Spleen (tissue), 11 donors: ENCODE measurements around the gene BMPER. TPM values are rescaled to one million over a fixed set of nuclear protein-coding genes. Genes with fewer than 3 reads are reported as not detected.

Experiments
- DNase-seq: peaks from one replicate; pipeline ENCODE4 v3.0.0-alpha.2; 2020
- H3K27ac ChIP-seq, 8 donors: fragments of 200-600 bp; sonication (generic) in 7 of 8; 1 replicate in 4 of 8; 2 replicates in 4 of 8; pipeline versions ENCODE4 v1.5.0 to v1.8.0; 2016 to 2021; ENCODE audit warnings: inconsistent platforms in 4 of 8, mild to moderate bottlenecking in 4 of 8, moderate library complexity in 1 of 8
- H3K27me3 ChIP-seq, 7 donors: fragments of 200-600 bp; sonication (generic) in 6 of 7; replicated peaks in 1 of 7; 1 replicate in 4 of 7; 2 replicates in 3 of 7; pipeline versions ENCODE4 v1.5.0 to v1.8.0; 2016 to 2021; ENCODE audit warnings: inconsistent platforms in 3 of 7, mild to moderate bottlenecking in 1 of 7
- H3K36me3 ChIP-seq, 6 donors: fragments of 200-600 bp; sonication (generic) in 5 of 6; 1 replicate in 4 of 6; 2 replicates in 2 of 6; pipeline versions ENCODE4 v1.5.0 to v1.8.0; 2016 to 2021; ENCODE audit warnings: inconsistent platforms in 2 of 6
- H3K4me1 ChIP-seq, 6 donors: fragments of 200-600 bp; sonication (generic) in 5 of 6; 1 replicate in 3 of 6; 2 replicates in 3 of 6; pipeline versions ENCODE4 v1.5.0 to v1.8.0; 2016 to 2021; ENCODE audit warnings: inconsistent platforms in 3 of 6
- H3K4me3 ChIP-seq, 8 donors: fragments of 200-600 bp; sonication (generic) in 7 of 8; 1 replicate in 4 of 8; 2 replicates in 4 of 8; pipeline versions ENCODE4 v1.5.0 to v1.8.0; 2016 to 2021; ENCODE audit warnings: inconsistent platforms in 4 of 8, mild to moderate bottlenecking in 4 of 8, moderate library complexity in 2 of 8
- H3K9me3 ChIP-seq, 8 donors: fragments of 200-600 bp; sonication (generic) in 7 of 8; 1 replicate in 4 of 8; 2 replicates in 4 of 8; pipeline versions ENCODE4 v1.5.0 to v1.8.0; 2016 to 2021; ENCODE audit warnings: inconsistent platforms in 4 of 8
- POLR2A ChIP-seq, 3 donors: fragments of 450-650 bp; IDR thresholded peaks; one replicate each; pipeline ENCODE4 v1.5.1; 2017; ENCODE audit warnings: antibody characterized with exemption in 3 of 3, mild to moderate bottlenecking in 1 of 3
- POLR2AphosphoS5 ChIP-seq, 3 donors: sonication (generic); formaldehyde crosslinking; IDR thresholded peaks; one replicate each; pipeline ENCODE4 v1.5.1; 2017; ENCODE audit warnings: antibody characterized with exemption in 3 of 3
- WGBS, 5 donors: extraction: QIAGEN DNeasy Blood & Tissue Kit in 3 of 5; methylation state at CpG; one replicate each; pipeline versions ENCODE4 v1.1.5 to v1.1.7; 2013 to 2018; 5-methylcytosine and 5-hydroxymethylcytosine counted together
- intact Hi-C: fragments of 100-400 bp; cut with DNase I; formaldehyde crosslinking; loops from one replicate; pipeline ENCODE4 v1.15.0; 2023; ENCODE audit warnings: low total_unique reads
- polyA plus RNA-seq, 3 donors: library from polyadenylated mRNA; stranded (reverse); fragments of 200-250 nt; gene quantifications; one replicate each; pipeline ENCODE4 v1.2.1, GENCODE V29; 2013
- total RNA-seq, 7 donors: library from RNA; depleted of rRNA in 3 of 7; stranded (reverse); fragments of >200 nt in 3 of 7; fragmentation: NEBNext Ultra II Directional in 4 of 7; extraction: Animal tissue kit (Norgen Biotek cat#: 25700) in 4 of 7; gene quantifications; one replicate each; pipeline versions ENCODE4 v1.1.0 to v1.2.1, GENCODE V29; 2016 to 2021
- TF ChIP-seq, protein P1 (sequence below), 11 experiments: fragments of 200-600 bp in 7 of 11; fragments of 450-650 bp in 4 of 11; sonication (generic) in 4 of 11; IDR thresholded peaks in 8 of 11; conservative IDR thresholded peaks in 3 of 11; 1 replicate in 7 of 11; 2 replicates in 4 of 11; pipeline versions ENCODE4 v1.4.0 to v1.8.0; 2016 to 2021; ENCODE audit warnings: antibody characterized with exemption in 11 of 11, inconsistent platforms in 4 of 11, mild to moderate bottlenecking in 1 of 11
- donor health status: healthy with polysubstance abuse.
- donor health status: DM: no; HTN: no; CAD: no; lungs with moderate emphysema.
- donor health status: DM: no; HTN: no; CAD: no.
- donor health status: Bipolar disorder and iron deficiency.
- donor health status: healthy.
- donor health status: DM: no; HTN: no; CAD: no.
- donor health status: DM: yes; HTN: yes; CAD: no.

BMPER gene
- total and polyA plus RNA-seq, 10 donors: 0.14 to 4.4 (median 2.1) TPM

DNA sequence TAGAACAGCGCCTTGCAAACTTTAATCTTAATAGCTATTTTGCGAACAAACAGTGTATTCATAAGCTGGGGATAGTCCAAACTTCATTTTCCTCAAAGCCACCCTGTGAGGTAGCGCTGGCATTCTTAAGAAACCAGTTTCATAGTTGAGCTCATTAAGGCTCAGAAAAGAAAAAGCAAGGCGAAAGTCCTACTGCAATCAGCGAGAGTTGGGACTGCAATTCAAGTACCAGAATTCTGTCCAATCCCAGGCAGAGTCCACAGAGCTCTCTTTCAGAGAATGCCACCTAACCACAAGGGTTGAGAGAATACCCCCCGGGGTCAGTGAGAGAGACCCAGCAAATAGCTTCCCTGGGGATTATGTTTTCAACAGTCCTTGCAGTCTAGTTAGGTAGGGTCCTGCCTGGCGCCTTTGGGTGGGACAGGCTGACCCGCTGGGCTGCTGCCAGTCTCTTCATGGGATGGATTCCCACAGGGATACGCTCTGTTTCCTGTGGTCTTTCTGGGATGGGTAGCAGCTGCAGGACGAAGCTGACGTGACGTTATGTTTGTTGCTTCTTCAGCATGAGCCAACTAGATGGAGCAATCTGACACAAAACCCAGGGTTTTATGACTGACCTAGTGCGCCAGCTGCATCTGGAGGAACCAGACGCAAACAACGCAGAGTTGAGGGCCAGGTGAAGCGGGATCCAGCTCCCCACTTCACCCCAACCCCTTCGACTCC, 16.0 kb downstream of the BMPER start:
- H3K27ac ChIP-seq: no peak overlapping the region
- WGBS, 5 donors: 85 to 94% (median 91%) methylated on average over 16 to 17 of the region's 17 CpGs
- intact Hi-C loops: no loop called here

DNA sequence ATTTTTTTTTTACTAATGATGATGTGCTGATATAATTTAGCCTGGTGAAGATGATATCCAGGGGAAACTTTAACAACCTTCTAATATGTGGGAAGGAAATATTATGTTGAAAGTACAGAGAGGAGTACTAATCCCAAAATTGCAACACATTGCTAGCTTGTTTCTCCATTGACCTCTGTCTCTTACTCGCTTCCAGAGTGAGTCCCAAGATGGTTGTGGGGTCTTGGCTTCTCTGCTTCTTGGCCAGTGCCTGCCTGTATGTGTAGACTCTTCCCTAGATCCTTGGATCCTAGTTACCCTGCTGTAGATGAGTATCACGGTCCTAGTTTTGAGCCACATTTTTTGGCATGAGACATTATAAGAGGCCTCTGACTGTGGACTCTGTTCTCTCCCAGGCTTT, 17.5 kb downstream of the BMPER start:
- TF ChIP-seq POLR2A (IDR thresholded peaks at IDR 0.05) (no peak), POLR2AphosphoS5 (IDR thresholded peaks at IDR 0.05) (no peak)
- TF ChIP-seq, protein P1, sequence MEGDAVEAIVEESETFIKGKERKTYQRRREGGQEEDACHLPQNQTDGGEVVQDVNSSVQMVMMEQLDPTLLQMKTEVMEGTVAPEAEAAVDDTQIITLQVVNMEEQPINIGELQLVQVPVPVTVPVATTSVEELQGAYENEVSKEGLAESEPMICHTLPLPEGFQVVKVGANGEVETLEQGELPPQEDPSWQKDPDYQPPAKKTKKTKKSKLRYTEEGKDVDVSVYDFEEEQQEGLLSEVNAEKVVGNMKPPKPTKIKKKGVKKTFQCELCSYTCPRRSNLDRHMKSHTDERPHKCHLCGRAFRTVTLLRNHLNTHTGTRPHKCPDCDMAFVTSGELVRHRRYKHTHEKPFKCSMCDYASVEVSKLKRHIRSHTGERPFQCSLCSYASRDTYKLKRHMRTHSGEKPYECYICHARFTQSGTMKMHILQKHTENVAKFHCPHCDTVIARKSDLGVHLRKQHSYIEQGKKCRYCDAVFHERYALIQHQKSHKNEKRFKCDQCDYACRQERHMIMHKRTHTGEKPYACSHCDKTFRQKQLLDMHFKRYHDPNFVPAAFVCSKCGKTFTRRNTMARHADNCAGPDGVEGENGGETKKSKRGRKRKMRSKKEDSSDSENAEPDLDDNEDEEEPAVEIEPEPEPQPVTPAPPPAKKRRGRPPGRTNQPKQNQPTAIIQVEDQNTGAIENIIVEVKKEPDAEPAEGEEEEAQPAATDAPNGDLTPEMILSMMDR (IDR thresholded peaks at IDR 0.05 in 8 of 11, conservative IDR thresholded peaks at IDR 0.05 in 3 of 11): no peak
- 74 to 92% (median 87%) methylated on average over 2 of the region's 2 CpGs for WGBS, 5 donors
- Histone ChIP-seq H3K4me1 (no peaks in the 10 kb centered on the region), H3K9me3 (no peaks in the 10 kb centered on the region), H3K4me3 (no peak overlapping the region), H3K27ac (no peak overlapping the region), H3K36me3 (no peaks in the 10 kb centered on the region), H3K27me3 (no peaks in the 10 kb centered on the region)
- intact Hi-C loops: no loop called here
- DNase-seq: no peak

More for the DNA sequence above, 16.0 kb downstream of the BMPER start:
- Histone ChIP-seq H3K36me3 (no peaks in the 10 kb centered on the region), H3K9me3 (no peaks in the 10 kb centered on the region), H3K27me3 (no peaks in the 10 kb centered on the region), H3K4me1 (no peaks in the 10 kb centered on the region), H3K4me3 (no peak overlapping the region)
- no peak for DNase-seq
- TF ChIP-seq POLR2AphosphoS5 (IDR thresholded peaks at IDR 0.05): no peak
- TF ChIP-seq POLR2A (IDR thresholded peaks at IDR 0.05): no peak
- TF ChIP-seq, protein P1 (IDR thresholded peaks at IDR 0.05 in 8 of 11, conservative IDR thresholded peaks at IDR 0.05 in 3 of 11): no peak

DNA sequence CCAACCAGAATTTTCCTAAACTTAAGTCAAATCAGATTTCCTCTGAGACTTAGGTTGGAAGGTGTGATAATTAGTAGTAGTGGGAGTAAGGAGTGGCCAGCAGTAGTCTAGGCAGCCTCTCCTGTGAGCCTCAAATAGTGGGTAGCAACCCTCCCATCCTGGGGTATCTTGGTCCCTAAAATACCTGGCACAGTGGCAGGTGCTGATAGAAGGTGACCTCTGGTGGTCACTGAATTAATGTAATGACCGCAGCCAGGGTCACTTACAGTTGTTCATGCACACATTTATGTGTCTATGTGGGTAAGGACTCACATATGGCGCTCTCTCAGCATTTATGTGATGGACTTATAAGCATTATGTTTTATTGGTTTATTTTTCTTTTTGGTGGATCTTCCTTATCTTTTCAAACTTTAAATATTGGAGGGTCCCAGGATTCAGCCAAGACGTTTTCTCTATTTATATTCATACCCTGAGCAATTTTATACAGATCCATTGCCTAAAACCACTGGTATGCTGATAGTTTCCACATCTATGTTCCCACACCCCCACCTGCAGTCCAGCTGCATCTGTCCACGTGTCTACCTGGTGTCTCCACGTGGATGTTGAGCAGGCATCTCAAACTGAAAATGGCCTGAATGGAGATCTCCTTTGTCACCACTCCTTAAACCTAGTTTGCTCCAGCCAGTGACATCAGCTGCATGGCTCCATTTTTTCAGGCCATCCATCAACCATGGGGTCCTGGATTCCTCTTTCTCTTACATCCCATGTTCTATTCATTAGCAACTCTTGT, 18.3 kb downstream of the BMPER start:
- TF ChIP-seq POLR2AphosphoS5 (IDR thresholded peaks at IDR 0.05) (no peak), POLR2A (IDR thresholded peaks at IDR 0.05) (no peak)
- TF ChIP-seq, protein P1 (IDR thresholded peaks at IDR 0.05 in 8 of 11, conservative IDR thresholded peaks at IDR 0.05 in 3 of 11): no peak
- Histone ChIP-seq H3K9me3 (no peaks in the 10 kb centered on the region), H3K36me3 (no peaks in the 10 kb centered on the region), H3K4me1 (no peaks in the 10 kb centered on the region), H3K27ac (no peak overlapping the region), H3K27me3 (no peaks in the 10 kb centered on the region), H3K4me3 (no peak overlapping the region)
- intact Hi-C loops: no loop called here
- WGBS, 5 donors: 79 to 94% (median 85%) methylated on average over 5 of the region's 5 CpGs
- DNase-seq: no peak

DNA sequence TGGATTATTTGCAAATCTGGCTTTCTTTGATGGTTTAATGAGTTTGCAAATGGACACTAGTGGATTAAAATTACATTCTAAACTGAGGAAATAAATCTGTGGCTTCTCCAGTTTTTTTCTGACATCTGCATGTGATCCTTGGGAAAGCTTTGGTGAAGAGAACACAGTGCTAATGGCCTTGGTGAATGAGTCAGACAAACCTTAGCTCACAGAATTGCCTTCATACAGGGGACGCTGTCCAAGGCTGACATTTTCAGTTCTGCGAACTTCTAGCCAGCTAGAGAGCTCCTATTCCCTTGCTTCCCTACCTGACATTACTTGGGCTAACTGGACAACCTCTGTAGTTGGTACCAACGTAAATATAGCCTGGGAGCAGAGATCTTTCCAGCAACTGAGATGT, 21.2 kb downstream of the BMPER start:
- no peak overlapping the region for H3K27ac ChIP-seq

More for the DNA sequence above, 21.2 kb downstream of the BMPER start:
- Histone ChIP-seq H3K4me1 (no peaks in the 10 kb centered on the region), H3K27me3 (no peaks in the 10 kb centered on the region), H3K4me3 (no peak overlapping the region), H3K36me3 (no peaks in the 10 kb centered on the region), H3K9me3 (no peaks in the 10 kb centered on the region)
- DNase-seq: no peak
- TF ChIP-seq POLR2AphosphoS5 (IDR thresholded peaks at IDR 0.05): no peak
- no peak for TF ChIP-seq POLR2A (IDR thresholded peaks at IDR 0.05)
- TF ChIP-seq, protein P1 (IDR thresholded peaks at IDR 0.05 in 8 of 11, conservative IDR thresholded peaks at IDR 0.05 in 3 of 11): no peak
- WGBS, 5 donors: 83 to 100% (median 87%) methylated on average over 3 of the region's 3 CpGs
- intact Hi-C loops: no loop called here
